HG02763 (cell line): ENCODE results near the gene HIGD2B.
"Not testable (repeated sequence)": the region's sequence is repeated elsewhere in the genome, so short reads cannot be mapped to it uniquely, and the experiment has no call there.

ENCODE experiments used
- ATAC-seq: cut with Tn5 transposase; IDR thresholded peaks from one replicate; pipeline ENCODE4 v1.9.1; 2021; ENCODE audit warnings: mild to moderate bottlenecking, moderate library complexity; ENCODE audit not compliant: unreplicated experiment

HIGD2B gene

DNA sequence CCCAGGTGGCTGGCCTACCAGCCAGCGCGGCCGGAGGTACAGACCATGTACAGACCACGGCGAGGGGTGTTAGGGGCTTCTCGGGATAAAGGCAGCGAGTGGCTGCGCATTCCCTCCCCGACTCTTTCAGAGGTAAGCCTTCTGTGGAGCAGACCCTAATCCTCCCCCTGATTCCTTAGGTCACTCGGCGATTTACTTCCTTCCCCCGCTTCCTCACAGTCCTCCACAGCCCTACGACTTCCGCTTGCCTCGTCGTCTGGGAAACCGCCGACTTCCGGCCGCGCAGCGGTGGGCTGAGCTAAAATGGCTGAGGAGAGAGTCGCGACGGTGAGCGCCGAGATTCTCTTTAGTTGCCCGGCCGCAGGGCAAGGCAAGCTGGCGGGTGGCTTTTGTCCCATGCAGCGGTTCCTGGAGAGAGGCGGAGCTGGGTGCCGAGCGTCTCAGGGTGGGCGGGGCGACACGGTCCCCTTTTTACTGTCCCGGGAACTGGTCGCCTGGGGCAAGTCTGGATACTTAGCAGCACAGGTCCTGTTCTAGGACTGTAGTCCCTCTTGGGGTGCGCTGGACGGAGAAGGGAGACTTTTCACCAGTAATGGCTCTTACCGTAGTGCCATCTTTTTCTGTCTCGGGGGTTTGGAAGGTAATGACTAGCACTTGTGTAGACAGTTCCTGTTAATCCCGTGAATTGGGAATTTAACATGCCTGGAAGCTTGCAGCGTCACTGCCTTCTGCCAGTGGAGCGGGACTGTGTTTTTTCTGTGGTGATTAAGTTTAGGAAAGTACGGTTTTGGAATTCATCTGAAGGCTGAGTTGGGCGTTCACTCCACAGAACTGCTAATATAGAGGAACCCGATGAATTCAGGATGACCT is at the start of gene HIGD2B, which contains the start of gene BBS4:
TSS of gene HIGD2B (minus strand) at position 258 of the 870 bp plus-strand sequence. CDS start 9,808 bp downstream, outside the sequence.
TSS of gene BBS4 (plus strand) at position 283 of the 870 bp plus-strand sequence. CDS start at position 304, 21 bp downstream.
- ATAC-seq, result peak; percentile 95

DNA sequence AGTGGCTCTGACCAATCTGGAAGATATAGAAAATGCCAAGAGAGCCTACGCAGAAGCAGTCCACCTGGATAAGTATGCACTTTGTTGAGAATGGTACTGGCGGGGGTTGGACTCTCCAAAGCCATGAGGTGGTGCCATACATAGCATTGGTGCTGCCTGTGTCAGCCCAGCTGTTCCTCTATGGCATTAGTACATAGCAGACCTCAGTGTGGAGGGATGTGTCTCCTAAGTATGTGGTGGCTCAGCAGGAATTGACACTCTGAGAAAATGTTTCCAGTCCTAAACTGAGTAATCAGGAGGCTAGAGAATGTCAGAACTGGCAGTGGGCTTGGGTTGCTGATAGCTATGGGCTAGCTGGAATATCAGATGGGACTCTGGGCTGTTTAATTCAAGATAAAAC is 49.1 kb upstream of the HIGD2B start:
- ATAC-seq, result no peak

GRCh38 chr15:72733941-72734738 is 48.2 kb upstream of the HIGD2B start:
- ATAC-seq, result no peak

GRCh38 chr15:72732516-72732915 is 46.5 kb upstream of the HIGD2B start:
- ATAC-seq, result no peak

GRCh38 chr15:72732086-72732485 is 46.1 kb upstream of the HIGD2B start:
- no peak for ATAC-seq

DNA sequence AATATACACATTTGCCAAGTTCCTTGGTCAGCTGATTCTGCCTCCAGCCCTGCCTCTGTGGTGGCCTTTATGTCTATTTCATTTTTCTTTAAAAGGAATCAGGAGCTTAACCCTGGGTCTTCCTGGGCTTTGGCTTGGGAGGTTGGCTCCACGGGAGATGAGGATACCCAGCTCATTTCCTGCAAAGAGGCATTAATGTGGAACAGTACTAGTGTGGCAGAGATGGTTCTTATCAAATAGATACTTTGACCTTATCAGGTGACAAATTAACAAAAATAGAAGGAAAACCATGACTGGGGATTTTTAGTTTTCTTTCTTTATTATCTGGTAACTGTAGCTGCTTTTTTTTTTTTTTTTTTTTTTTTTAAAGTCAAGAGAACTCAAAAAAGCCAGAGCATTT is 42.8 kb upstream of the HIGD2B start:
- ATAC-seq, result no peak

DNA sequence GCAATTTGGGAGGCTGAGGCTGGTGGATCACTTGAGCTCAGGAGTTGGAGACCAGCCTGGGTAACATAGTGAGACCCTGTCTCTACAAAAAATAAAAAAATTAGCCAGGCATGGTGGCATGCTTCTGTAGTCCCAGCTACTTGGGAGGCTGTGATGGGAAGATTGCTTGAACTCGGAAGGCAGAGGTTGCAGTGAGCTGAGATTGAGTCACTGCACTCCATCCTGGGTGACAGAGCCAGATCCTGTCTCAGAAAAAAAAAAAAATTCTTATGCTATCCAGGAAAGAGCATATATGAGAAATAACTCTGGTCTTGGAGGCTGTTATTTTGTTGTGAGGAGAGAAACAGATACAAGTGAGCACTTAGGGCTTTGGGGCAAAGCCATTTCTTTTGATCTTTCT is 42.3 kb upstream of the HIGD2B start:
- not testable (repeated sequence) for ATAC-seq

DNA sequence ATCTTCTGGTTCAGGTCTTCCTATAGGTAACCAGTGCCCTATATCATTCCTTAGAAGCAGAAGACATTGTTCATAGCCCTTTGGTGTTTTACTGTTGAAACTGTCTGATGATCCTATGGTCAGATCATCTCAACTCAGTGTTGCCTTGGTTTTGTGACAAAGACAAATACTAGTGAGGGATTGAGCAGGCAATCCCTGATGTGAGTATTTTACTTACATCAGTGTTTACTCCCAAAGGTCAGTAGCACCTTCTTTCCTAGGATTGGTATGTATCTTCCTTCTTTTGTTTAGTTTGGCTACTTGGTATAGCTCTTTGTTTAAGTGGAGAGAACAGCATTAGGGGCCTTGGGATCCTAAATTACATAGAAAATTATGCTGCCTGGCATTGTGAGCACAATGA is 41.2 kb upstream of the HIGD2B start:
- ATAC-seq, result no peak

DNA sequence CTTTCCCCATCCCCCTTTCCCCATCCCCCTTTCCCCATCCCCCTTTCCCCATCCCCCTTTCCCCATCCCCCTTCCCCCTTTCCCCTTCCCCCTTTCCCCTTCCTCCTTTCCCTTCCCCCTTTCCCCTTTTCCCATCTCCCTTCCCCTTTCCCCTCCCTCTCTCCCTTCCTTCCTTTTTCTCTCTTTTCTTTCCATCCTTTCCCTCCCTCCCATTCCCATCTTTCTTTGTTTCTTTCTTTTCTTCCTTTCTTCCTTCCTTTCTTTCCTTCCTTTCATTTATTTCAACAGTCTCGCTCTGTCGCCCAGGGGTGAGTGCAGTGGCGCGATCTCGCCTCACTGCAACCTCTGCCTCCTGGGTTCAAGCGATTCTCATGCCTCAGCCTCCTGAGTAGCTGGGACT is 39.9 kb upstream of the HIGD2B start:
- not testable (repeated sequence) for ATAC-seq

- ATAC-seq, result no peak
Measured at GRCh38 chr15:72725446-72725845, 39.5 kb upstream of the HIGD2B start.

- ATAC-seq, result no peak
Measured at GRCh38 chr15:72724028-72724427, 38.0 kb upstream of the HIGD2B start.

DNA sequence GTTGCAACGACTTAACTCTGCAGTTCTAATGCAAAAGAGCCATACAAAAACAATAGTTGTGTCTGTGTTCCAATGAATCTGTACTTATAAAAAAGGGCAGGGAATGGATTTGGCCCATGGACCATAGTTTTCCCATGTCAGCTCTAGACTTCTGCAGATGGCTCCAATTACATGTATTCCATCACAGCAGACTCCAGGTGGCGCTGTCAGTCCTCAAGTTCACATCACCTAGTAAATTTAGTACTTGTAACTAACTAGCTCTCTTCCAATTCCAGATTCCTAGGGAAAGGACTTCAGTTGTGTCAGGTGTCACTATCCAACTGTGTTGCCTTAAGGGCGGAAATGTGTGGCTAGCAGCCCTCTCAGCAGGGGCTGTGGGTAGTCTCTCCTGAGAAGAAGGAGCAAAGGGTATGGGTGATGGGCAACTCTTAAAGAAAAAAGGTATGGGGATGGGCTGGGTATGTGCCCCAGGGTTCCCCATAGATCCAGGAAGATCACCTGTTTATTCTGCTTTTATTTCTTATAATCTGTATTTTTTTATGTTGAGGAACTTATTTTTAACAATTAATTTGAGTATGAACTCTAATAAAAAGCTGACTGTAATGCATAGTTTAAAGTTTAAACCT is 36.2 kb upstream of the HIGD2B start:
- no peak for ATAC-seq

DNA sequence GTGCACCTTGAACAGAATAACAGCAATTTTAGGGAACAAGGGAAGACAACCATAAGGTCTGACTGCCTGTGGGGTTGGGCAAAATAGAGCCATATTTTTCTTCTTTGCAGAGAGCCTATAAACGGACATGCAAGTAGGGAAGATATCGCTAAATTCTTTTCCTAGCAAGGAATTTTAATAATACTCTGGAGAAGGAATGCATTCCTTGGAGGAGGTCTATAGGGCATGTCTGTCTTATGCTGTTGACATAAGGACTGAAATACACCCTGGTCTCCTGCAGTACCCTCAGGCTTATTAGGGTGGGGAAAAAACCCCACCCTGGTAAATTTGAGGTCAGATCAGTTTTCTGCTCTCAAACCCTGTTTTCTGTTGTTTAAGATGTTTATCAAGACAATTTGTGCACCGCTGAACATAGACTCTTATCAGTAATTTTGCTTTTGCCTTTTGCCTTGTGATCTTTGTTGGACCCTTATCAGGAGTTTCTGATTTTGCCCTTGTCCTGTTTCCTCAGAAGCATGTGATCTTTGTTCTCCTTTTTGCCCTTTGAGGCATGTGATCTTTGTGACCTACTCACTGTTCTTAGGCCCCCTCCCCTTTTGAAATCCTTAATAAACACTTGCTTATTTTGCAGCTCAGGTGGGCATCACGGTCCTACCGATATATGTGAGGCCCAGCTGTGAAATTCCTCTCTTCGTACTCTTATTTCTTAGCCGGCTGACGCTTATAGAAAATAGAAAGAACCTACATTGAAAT is 22.7 kb upstream of the HIGD2B start:
- ATAC-seq, result not testable (repeated sequence)

DNA sequence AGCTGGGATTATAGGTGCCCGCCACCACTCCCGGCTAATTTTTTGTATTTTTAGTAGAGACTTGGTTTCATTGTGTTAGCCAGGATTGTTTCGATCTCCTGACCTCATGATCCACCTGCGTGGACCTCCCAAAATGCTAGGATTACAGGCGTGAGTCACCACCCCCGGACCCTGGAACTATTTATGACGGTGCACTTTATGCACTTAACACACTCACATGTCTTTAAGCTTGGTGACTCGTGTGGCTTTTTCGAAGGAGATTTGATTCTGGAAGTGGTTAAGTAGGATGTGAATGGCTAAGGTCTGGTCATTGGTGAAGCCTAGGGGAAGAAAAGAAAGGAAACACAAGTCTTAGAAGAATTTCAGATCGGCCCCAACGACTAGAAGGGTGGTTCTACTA is 20.3 kb upstream of the HIGD2B start:
- no peak for ATAC-seq

- ATAC-seq, result no peak
Measured at GRCh38 chr15:72700076-72700475, 14.1 kb upstream of the HIGD2B start.

DNA sequence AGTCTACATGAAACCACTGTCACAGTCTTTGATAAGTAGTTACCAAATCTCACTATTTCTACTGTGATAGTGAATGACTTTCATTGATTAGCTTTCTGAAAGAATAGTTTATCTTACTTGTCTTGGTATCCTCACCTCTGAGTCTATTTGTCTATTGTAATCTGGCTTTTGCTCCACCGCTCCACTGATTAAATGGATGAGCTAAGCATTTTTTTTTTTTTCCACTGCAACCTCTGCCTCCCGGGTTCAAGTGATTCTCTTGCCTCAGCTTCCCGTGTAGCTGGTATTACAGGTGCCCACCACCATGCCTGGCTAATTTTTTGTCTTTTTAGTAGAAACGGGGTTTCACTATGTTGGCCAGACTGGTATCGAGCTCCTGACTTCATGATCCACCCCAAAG is 13.0 kb upstream of the HIGD2B start:
- no peak for ATAC-seq

- ATAC-seq, result no peak
Measured at GRCh38 chr15:72690938-72691337, 5.0 kb upstream of the HIGD2B start.

GRCh38 chr15:72688697-72689096 is 2.7 kb upstream of the HIGD2B start:
- no peak for ATAC-seq

GRCh38 chr15:72685301-72685924 is 569 bp downstream of the HIGD2B start:
- ATAC-seq, result no peak

- ATAC-seq, result no peak
Measured at GRCh38 chr15:72682772-72683171, 3.2 kb downstream of the HIGD2B start.
